T-helper 2 cell (primary cell): ENCODE results near the gene MRFAP1L1.
A peak's percentile ranks its signal among the peaks of the same experiment; 100 is the strongest.
"Not testable (repeated sequence)": the region's sequence is repeated elsewhere in the genome, so short reads cannot be mapped to it uniquely, and the experiment has no call there.

Experiments used
- DNase-seq, 5 experiments: peaks; one replicate each; pipeline versions ENCODE4 v3.0.0 to v3.0.0-alpha.2; 2012 to 2022

MRFAP1L1 gene

DNA sequence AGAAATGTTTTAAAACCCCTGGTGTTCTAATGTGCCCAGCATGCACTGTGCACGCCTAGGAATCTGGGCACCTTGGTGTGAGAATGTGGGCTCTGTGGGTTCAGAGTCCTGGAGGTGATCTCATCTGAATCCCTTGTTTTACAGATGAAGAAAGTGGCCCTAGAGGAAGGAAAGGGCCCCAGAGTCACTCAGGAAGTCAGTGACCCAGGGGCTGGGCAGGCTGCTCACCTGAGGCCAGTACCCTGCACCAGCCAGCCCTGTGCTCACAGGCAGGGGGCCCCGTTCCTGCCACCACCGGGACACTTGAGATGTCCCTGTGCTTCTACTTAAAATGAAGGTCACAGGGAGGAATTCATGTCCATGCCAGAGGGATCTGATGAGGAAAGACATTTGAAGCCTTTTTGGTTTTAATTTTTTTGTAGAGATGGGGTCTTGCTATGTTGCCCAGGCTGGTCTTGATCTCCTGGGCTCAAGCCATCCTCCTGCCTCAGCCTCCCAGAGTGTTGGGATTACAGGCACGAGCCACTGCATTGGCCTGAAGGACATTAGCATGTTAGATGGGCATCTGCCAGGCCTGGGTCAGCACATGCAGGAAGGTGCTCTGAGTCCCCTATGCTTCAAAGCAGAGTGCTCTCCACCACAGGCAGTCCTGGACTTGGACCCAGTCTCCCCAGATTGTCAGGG lies 23.4 kb downstream of the MRFAP1L1 start:
- DNase-seq = no peak

DNA sequence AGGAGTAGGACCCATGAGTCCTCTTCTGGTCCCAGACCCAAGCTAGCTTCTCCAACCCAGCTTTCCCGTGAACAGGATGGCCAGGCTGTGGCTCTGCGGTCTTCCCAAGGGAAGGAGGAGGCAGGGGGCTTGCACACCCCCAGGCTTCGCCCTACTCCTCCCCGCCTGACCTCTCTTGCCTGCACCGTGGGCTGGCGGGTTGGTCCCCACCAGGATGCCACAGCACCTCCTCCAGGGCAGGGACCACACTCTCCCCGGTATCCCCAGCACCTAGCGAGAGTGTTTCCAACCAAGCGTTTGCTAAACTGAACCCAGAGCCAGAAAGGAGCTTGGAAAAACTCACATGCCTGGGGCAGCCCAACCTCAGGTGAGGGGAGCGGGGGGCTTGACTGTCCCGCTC lies 25.0 kb downstream of the MRFAP1L1 start:
- no peak for DNase-seq

DNA sequence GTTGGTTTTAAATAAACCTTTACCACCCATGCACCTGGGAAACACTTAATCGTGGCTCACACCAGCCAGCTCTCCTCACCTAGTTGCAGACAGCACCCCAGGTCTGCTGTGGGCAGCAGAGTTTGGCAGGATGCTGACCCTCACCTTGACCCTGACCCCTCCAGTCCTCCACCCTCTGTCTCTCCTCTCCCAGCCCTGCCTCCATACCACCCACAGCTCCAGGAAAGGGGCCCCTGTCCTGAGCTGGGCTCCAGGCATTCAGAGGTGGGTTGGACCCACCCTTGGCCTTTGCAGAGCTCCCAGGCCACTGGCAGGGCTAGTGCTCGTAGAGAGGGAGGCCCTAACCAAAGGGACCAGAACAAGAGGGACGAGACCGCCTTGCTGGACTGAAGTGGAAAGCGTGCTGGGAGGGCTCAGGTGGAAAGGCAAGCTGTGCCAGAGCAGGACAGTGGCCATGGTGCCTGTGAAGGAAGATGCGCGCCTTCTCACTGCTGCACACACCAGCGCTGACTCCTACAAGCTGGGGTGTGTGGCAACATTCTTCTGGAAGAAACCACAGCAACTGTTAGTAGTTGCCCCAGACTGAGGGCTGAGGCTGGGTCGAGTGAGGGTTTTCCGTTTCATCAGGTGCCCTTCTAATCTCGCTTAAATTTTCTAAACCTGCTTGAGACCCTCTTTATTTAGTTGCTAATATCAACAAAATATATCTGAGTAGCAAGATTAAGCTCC lies 26.6 kb downstream of the MRFAP1L1 start:
- DNase-seq = no peak

DNA sequence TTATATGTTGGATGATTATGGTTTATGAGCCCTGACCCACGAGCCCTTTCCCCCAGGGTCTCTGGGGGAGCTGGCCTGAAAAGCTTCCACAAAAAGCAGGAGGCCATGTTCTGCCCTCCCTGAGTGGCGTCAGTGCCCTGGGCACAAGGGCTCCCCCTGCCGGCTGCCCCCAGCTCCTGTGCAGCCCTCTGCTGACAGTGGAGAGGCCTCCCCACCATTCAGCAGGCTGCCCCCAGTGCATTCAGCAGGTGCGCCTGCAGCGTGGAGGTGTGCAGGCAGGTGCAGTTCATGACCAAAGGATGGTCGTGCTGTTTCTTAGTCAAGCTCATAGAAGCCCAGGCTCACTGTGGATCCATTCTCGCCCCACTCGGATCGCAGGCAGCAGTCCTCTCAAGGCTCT lies 28.5 kb downstream of the MRFAP1L1 start:
- no peak for DNase-seq

DNA sequence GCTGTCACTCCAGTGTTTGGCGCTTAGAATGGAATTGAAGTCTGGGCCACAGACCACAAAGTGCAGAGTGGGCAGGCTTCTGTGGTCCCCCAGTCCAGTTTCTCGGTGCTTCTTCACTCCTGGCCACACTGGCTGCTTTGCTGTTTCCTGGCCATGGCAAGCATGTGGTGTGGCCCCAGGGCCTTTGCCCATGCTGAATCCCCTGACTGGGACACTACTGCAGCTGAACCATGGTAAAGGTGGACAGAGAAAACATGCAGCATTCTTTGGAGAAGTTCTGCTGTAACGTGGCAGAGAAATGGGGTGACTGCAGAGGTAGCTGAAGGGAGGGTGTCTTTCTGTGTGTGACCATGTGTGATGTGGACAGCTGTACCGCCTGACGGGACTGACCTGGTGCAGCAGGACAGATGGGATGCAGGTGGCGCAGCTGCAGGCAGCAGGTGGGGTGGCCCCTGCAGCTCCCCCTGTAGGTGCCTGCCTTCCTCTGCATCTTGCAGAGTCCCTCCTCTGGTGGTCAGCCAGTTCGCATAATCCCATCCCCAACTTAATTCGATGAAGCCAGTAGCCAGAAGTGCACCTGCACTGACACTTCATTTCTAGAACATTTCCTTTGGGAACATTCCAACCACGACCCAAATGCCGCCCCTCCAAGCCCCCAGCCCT lies 29.2 kb downstream of the MRFAP1L1 start:
- no peak for DNase-seq

DNA sequence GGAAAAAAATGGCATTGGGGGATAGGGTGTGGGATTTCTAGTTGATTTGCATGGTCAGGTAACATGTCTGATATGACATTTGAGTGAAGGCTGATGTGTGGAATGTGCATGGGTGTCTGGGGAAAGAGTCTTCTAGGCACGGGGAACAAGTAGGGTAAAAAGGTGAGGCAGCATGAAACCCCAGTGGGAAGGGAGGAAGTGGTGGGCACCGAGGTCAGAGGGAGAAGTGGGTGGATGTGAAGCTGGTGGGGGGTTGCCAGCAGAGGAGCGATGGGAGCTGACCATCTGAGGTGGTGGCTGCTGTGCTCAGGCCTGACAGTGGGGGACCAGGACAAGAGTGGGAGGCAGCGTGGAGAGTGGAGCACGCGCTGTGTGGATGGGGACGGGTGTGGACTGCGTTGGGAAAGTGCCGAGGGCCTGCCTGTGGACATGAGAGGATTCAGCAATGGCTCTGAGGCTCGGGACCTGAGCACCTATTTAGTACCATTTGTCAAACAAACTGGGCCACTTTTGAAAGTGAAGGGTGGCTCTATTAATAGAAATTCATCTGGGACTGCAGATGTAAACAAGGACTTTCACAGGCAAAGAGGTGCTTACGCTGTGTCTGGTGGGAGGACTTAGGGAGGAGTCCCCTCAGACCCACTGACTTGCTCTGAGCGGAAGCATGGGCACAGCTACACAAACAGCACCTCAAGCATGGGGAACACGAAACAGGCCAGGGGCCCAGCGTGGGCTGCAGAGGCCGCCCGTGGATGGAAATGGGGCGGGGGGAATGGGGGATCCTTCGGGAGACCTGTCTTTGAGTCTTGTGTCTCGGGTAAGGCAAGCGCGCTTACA lies 32.7 kb downstream of the MRFAP1L1 start:
- no peak for DNase-seq

DNA sequence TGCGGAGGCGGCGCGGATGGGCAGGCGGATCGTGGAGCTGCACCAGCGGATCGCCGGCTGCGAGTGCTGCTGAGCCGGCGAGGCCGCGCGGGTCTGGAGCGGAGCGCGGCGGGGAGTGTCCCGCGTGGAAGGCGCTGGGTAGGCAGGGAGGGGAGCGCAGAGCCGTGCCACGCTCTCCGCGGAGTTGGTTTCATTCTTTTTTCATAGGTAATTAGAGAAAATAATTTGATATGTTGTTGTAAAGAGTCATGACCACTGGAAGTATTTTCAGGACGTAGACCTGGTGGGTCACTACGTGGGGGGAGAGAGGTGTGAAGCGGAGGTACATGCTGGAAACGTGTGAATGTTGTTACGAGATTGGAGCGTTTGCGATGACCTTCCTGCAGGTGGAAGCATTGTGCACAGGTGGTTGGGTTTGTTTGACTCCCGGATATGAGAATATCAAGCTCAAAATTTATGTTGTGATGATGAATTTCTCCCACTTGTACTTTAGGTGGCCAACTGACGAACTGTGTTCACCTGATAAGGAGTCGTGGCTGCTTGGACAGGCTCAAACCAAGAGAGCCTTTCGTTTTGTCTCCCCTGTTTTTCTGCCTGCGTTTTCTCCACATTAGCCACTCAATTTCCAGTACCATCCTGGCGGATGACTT lies 35.0 kb downstream of the MRFAP1L1 start:
- peak in 4 of 5 experiments; percentile 38 to 88 (median 60) for DNase-seq

DNA sequence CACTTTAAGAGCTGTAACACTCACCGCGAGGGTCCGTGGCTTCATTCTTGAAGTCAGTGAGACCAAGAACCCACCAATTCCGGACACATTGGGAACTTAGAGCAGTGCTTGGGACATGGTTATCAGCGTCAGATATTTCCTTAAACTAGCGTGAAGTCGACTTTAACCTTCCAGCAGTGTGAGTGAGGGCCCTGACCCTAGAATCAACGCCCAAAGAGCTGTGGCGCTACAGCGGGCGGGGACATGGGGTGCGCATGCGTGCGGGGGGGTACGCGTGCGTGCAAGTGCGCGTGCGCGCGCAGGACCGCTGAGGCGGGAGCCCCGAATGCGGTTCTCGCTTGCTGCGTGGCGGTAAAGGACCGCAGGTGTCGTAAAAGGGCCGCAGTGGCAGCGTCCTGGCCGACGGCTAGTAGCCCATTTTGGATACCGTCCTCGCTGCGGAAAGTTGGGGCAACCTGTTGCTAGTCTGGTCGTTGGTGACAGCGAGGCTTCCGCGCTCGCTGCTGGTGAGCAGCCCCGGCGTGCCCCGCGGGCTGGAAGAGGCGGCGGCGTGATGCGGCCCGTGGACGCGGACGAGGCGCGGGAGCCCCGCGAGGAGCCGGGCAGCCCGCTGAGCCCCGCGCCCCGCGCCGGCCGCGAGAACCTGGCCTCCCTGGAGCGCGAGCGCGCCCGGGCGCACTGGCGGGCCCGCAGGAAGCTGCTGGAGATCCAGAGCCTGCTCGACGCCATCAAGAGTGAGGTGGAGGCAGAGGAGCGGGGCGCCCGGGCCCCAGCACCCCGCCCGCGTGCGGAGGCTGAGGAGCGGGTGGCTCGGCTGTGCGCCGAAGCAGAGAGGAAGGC lies 35.8 kb downstream of the MRFAP1L1 start:
- DNase-seq = peak; percentile 88 to 99 (median 94)

DNA sequence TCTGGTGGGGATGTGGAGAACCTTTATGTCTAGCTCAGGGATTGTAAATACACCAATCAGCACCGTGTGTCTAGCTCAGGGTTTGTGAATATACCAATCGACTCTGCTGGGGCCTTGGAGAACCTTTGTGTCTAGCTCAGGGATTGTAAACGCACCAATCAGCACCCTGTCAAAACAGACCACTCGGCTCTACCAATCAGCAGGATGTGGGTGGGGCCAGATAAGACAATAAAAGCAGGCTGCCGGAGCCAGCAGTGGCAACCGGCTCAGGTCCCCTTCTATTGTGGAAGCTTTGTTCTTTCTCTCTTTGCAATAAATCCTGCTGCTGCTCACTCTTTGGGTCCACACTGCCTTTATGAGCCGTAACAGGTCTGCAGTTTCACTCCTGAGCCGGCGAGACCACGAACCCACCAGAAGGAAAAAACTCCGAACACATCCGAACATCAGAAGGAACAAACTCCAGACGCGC lies 36.4 kb downstream of the MRFAP1L1 start:
- DNase-seq = peak in 2 of 5 experiments; percentile 33 to 58

DNA sequence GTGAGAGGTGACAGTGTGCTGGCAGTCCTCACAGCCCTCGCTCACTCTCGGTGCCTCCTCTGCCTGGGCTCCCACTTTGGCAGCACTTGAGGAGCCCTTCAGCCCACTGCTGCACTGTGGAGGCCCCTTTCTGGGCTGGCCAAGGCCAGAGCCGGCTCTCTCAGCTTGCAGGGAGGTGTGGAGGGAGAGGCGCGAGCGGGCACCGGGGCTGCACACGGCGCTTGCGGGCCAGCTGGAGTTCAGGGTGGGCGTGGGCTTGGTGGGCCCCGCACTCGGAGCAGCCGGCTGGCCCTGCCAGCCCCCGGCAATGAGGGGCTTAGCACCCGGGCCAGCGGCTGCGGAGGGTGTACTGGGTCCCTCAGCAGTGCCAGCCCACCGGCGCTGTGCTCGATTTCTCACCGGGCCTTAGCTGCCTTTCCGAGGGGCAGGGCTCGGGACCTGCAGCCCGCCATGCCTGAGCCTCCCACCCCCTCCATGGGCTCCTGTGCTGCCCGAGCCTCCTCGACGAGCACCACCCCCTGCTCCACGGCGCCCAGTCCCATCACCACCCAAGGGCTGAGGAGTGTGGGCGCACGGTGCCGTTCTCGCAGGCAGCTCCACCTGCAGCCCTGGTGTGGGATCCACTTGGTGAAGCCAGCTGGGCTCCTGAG lies 37.0 kb downstream of the MRFAP1L1 start:
- DNase-seq = not testable (repeated sequence)

DNA sequence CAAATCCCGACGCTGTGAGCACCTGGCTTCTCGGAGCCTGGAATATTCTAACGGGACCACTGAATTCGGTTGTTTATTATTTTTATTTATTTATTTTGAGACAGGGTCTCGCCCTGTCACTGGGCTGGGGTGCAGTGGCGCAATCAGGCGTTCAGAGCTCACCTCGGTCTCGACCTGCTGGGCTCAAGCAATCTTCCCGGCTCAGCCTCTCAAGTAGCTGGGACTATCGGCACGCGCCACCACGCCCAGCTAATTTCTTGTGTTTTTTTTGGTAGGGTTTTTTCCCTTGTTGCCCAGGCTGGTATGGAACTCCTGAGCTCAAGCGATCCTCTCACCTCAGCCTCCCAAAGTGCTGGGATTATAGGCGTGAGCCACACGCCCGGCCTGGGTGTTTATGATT lies 37.5 kb downstream of the MRFAP1L1 start:
- DNase-seq = no peak

DNA sequence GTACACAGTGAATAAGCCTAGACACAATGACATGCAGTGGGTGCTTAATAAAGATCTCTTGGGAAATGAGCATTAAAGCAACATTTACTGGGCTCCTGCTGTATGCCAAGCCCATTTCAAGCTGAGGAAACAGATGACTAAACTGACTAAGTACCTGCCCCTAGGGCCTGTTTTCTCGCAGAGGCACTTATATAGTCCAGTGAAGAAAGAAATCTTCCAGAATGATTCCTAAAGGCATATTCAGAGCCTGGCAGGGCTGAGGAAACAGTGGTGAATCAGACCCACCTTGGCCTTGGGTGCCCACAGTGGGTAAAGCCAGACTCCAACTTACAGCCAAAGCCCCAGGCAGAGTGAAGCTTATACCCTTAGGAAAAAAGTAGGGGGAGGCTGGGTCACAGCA lies 38.0 kb downstream of the MRFAP1L1 start:
- DNase-seq = no peak

DNA sequence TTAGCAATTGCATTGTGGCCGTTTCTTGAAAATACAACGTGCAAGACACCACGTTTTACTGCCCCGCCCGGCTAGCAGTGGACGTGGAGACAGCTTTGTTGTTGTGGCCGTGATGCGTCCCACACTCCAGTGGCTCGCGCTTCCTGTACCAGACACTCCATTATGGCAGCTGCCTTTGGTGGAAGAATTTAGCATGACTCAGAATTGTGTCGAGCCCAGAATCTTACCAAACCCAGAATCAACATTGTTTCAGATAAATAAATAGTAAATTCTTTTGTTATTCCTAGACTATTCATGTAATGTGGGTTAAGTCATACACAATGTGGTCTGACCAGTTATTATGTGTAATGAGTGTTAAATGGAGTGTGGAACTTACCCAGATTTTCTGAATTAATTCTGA lies 41.3 kb downstream of the MRFAP1L1 start:
- no peak for DNase-seq

DNA sequence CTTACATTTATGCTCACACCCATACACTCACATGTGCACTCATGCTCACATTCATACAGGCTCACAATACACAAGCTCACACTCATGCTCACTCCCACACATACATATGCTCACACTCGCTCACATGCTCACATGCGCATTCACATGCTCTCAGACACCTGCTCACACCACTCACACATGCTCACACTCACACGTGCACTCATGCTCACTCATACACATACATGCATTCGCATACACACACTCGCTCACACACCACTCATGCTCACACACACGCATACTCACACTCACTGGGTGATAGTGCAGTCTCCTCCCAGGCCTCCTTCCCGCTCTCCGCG lies 44.4 kb downstream of the MRFAP1L1 start:
- no peak for DNase-seq

DNA sequence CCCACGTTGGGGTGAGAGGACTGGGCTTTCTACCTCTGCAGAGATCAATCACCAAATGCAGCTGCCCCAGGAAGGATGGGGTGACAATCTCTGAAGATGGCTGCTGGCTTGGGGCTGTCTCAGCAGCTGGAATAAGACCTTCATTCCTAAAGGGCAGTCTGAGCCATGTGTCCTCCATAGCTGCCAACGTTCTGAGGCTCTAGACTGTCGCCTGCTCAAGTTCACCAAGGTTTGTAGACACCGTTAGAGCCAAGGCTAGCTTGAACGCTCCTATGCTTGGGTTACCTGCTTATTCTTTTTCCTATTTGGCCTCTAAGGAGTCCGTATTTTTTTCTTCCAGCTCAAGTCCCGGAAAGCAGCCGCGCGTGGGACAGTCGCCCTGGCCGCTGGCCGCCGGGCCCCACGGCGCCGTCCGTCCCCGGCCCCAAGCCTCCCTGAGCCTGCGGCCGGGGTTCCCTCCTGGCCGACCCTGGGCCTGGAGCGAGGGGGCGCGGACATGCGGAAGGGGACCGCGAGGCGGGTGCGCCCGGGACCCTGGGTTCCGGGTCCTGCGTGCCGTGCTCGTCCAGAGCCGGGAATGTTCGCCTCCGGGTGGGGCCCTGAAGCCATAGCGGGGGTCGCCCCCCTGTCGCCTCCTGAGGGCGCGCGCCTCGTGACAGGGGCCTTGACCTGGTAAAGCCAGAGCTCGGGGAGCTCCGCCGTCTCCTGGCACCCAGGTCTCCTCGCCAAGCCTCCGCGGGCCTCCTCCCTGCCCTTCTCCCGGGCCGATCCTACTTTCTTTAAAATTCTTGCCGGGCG lies 45.9 kb downstream of the MRFAP1L1 start:
- no peak for DNase-seq

DNA sequence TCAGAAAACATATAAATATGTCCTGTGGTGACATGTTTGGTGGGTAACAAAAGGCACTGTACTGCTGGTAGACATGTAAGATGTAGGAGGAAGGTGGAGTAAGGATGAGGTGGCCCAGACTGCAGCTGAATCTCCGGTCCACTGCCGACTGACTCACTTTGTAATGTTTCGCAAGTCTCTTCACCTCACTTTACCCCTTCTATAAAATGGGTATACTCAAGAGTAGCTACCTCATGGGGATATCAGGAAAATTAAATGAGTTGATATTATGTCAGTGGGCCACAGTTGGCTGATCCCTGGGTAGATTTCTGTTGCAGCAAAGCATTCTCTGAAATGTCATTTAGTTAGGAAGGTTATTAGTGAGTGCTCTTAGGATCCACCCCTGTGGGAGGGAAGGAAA lies 47.1 kb downstream of the MRFAP1L1 start:
- no peak for DNase-seq

DNA sequence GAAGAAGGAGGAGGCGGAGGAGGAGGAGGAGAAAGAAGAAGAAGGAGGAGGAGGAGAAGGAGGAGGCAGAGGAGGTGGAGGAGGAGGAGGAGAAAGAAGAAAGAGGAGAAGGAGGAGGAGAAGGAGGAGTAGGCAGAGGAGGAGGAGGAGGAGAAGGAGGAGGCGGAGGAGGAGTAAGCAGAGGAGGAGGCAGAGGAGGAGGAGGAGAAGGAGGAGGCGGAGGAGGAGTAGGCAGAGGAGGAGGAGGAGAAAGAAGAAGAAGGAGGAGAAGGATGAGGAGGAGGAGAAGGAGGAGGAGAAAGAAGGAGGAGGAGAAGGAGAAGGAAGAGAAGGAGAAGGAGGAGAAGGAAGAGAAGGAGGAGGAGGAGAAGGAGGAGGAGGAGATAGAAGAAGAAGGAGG lies 49.2 kb downstream of the MRFAP1L1 start:
- DNase-seq = no peak

DNA sequence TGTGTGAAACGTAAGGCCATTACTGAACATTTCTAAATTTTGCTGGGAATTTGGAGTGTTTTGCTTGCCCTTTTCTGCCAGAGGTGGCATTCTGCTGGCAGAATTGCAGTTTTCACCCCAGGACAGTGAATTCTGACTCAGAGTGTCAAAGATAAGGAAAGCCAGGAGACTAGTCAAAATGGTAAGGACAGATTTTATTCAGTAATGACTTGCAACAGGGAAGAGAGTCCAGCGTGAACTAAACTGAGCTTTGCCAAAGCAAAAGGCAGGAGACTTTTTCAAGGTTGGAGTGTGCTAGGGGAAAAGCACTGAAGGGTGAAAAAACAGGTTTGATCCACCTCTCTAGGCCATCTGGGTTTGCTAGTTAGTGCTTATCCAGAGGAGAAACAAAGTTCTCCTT lies 49.8 kb downstream of the MRFAP1L1 start:
- no peak for DNase-seq

DNA sequence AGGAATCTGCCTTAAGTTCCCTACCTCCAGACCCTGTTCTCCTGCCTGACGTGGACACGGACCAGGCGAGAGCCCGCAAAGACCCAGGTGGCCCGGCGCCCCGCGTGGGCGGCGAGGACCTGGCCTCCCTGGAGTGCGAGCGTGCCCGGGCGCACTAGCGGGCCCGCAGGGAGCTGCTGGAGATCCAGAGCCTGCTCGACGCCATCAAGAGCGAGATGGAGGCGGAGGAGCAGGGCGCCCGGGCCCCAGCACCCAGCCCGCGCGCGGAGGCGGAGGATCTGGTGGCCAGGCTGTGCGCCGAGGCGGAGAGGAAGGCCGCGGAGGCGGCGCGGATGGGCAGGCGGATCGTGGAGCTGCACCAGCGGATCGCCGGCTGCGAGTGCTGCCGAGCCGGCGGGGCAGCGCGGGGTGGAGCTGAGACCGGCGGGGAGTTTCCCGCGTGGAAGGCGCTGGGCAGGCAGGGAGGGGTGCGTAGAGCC lies 51.0 kb downstream of the MRFAP1L1 start:
- peak; percentile 20 to 54 (median 47) for DNase-seq

DNA sequence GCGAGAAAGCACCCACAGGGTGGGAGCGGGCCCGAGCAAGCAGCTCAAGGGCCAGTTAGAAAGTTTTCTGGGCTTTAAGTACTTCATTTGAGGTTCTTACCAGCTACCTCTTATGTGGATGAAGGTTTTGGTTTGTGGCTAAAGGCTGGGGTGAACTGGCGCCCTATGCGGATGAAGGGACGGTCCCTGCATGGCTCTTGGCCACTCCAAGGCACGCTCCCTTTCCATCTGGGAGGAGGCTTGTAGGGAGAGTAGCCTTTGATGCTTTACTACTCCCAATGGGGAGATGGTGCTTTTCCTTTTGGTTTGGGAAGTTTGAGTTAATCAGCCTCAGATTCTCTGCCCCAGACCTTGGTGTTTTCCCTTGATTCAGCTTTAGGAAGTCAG lies 51.5 kb downstream of the MRFAP1L1 start:
- DNase-seq = no peak
